Measurements from ENCODE around the gene GMDS. TPM values are rescaled to one million over a fixed set of nuclear protein-coding genes. Genes with fewer than 3 reads are reported as not detected.

The GMDS gene
- total RNA-seq, 1 experiment from 2014 or later, result 27.6 TPM

- Histone ChIP-seq H3K4me1 (ENCODE audit: insufficient read depth, low read length) (no peaks in the 10 kb centered on the region; the same call in 1 of the 2 replicates), H3K9me3 (ENCODE audit: control insufficient read depth, low read depth, low read length) (no peaks in the 10 kb centered on the region), H2AK5ac (ENCODE audit: insufficient read length, low read length) (no peak overlapping the region), H3T11ph (ENCODE audit: low read length) (no peak overlapping the region), H3K18ac (ENCODE audit: insufficient read length, low read depth, low read length) (no peak overlapping the region), H3K79me2 (ENCODE audit: insufficient read depth, low read length) (no peaks in the 10 kb centered on the region), H3K9ac (ENCODE audit: extremely low read depth, insufficient read length, low read length) (no peak overlapping the region), H2BK120ac (ENCODE audit: low read depth, low read length, poor library complexity, severe bottlenecking) (no peak overlapping the region), H3K56ac (ENCODE audit: insufficient read length, low read depth, low read length) (no peak overlapping the region), H2BK20ac (ENCODE audit: low read depth, low read length, poor library complexity, severe bottlenecking) (no peak overlapping the region), H3K4me2 (ENCODE audit: insufficient read depth, insufficient read length, low read length) (no peak overlapping the region), H4K5ac (ENCODE audit: insufficient read length, low read depth, low read length) (no peak overlapping the region), H3K23me2 (ENCODE audit: insufficient read length, low read depth, low read length, poor library complexity, severe bottlenecking) (no peaks in the 10 kb centered on the region), H3K4ac (ENCODE audit: low read depth, low read length) (no peak overlapping the region), H3K79me1 (ENCODE audit: insufficient read depth, low read depth, low read length, poor library complexity, severe bottlenecking) (no peaks in the 10 kb centered on the region), H2AFZ (ENCODE audit: low read length) (no peak overlapping the region), H3K23ac (ENCODE audit: insufficient read length, low read depth, low read length) (no peak overlapping the region), H4K91ac (ENCODE audit: insufficient read length, low read depth, low read length) (no peak overlapping the region), H2BK5ac (ENCODE audit: insufficient read length, low read length) (no peak overlapping the region), H2BK12ac (ENCODE audit: insufficient read length, low read depth, low read length) (no peak overlapping the region), H3K27me3 (ENCODE audit: insufficient read depth, low read length) (no peaks in the 10 kb centered on the region), H3K27ac (ENCODE audit: insufficient read length, low read depth, low read length) (no peak overlapping the region), H4K20me1 (ENCODE audit: control insufficient read depth, insufficient read depth, insufficient read length) (no peaks in the 10 kb centered on the region), H3K14ac (ENCODE audit: insufficient read depth, low read length) (no peak overlapping the region), H4K8ac (replicated peaks; ENCODE audit: insufficient read length, low read depth, low read length) (no peak overlapping the region), H2BK15ac (ENCODE audit: low read depth, low read length) (no peak overlapping the region)
- no peaks in the 10 kb centered on the region for H3K36me3 Mint-ChIP-seq (ENCODE audit: insufficient read depth in 1 of 3, low read depth in 3 of 3)
- no peak for DNase-seq
- no peaks in the 10 kb centered on the region for H3K9me3 Mint-ChIP-seq
- no CpG with 5 or more reads among the region's 10 CpGs for WGBS (ENCODE audit: extremely low coverage, insufficient read length, low lambda C conversion rate)
- H3K4me3 Mint-ChIP-seq, result no peak overlapping the region
- H3K4me1 Mint-ChIP-seq, result no peaks in the 10 kb centered on the region
- peak; percentile 47; the same call in 2 of the 3 replicates for TF ChIP-seq CTCF (conservative IDR thresholded peaks at IDR 0.05)
- no peaks in the 10 kb centered on the region for H3K27me3 Mint-ChIP-seq (ENCODE audit: low read depth)
- H3K27ac Mint-ChIP-seq, result peak overlapping the region in 1 of 3 experiments; percentile 39; a peak in 2 of 7 replicates
Measured at GRCh38 chr6:2037237-2037926, 208.0 kb downstream of the GMDS start.
